Gastroesophageal sphincter (tissue), 3 donors: ENCODE results near the gene FLVCR1.
"Not testable (repeated sequence)": the region's sequence is repeated elsewhere in the genome, so short reads cannot be mapped to it uniquely, and the experiment has no call there.

Source experiments
- POLR2AphosphoS5 ChIP-seq: sonication (generic); formaldehyde crosslinking; IDR thresholded peaks from one replicate; pipeline ENCODE4 v1.6.1; 2017; ENCODE audit warnings: antibody characterized with exemption
- TF ChIP-seq, protein P1 (sequence below), 4 experiments: fragments of 200-600 bp in 2 of 4; fragments of 450-650 bp in 2 of 4; sonication (generic) in 1 of 4; IDR thresholded peaks; one replicate each; pipeline ENCODE4 v1.5.1; 2017 to 2019; ENCODE audit warnings: antibody characterized with exemption in 4 of 4, mild to moderate bottlenecking in 2 of 4, moderate library complexity in 2 of 4

DNA sequence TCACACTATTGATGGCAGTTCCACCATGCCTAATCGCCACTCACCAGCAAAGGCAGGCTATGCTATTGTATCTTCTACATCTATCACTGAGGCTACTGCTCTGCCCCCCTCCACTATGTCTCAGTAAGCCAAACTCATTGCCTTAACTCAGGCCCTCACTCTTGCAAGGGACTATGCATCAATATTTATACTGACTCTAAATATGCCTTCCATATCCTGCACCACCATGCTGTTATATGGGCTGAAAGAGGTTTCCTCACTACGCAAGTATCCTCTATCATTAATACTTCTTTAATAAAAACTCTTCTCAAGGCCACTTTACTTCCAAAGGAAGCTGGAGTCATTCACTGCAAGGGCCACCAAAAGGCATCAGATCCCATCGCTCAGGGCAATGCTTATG lies 13.6 kb upstream of the FLVCR1 start:
- TF ChIP-seq, protein P1, sequence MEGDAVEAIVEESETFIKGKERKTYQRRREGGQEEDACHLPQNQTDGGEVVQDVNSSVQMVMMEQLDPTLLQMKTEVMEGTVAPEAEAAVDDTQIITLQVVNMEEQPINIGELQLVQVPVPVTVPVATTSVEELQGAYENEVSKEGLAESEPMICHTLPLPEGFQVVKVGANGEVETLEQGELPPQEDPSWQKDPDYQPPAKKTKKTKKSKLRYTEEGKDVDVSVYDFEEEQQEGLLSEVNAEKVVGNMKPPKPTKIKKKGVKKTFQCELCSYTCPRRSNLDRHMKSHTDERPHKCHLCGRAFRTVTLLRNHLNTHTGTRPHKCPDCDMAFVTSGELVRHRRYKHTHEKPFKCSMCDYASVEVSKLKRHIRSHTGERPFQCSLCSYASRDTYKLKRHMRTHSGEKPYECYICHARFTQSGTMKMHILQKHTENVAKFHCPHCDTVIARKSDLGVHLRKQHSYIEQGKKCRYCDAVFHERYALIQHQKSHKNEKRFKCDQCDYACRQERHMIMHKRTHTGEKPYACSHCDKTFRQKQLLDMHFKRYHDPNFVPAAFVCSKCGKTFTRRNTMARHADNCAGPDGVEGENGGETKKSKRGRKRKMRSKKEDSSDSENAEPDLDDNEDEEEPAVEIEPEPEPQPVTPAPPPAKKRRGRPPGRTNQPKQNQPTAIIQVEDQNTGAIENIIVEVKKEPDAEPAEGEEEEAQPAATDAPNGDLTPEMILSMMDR (IDR thresholded peaks at IDR 0.05), result not testable (repeated sequence)
- not testable (repeated sequence) for TF ChIP-seq POLR2AphosphoS5
